ENCODE data around the gene SLC22A13. TPM values are rescaled to one million over a fixed set of nuclear protein-coding genes. Genes with fewer than 3 reads are reported as not detected.

SLC22A13 gene
- total and polyA plus RNA-seq, 2 donors (not counting 3 experiments of a cell fraction or from before 2014, with no cell fraction given) = 0.11 to 0.53 TPM

- H2AFZ ChIP-seq (ENCODE audit: low read depth, low read length) = no peak overlapping the region
- H3K4me2 ChIP-seq (ENCODE audit: insufficient read depth, low read length) = no peak overlapping the region
- TF ChIP-seq FOS (IDR thresholded peaks at IDR 0.05; ENCODE audit: borderline replicate concordance, insufficient read depth, low read length) (no peak), CTCF (IDR thresholded peaks at IDR 0.05; ENCODE audit: extremely low read depth in 1 of 2, insufficient read depth in 1 of 2, low read depth in 1 of 2, low read length in 2 of 2) (no peak), JUN (IDR thresholded peaks at IDR 0.05; ENCODE audit: borderline replicate concordance, insufficient read depth, insufficient read length, low read depth) (no peak), POLR2AphosphoS5 (IDR thresholded peaks at IDR 0.05; ENCODE audit: insufficient read depth, low read depth, low read length) (no peak), EZH2 (IDR thresholded peaks at IDR 0.05; ENCODE audit: borderline replicate concordance, low read depth, low read length, severe bottlenecking) (no peak), MAX (IDR thresholded peaks at IDR 0.05; ENCODE audit: insufficient read depth, insufficient read length) (no peak), GATA2 (IDR thresholded peaks at IDR 0.05; ENCODE audit: insufficient read depth, insufficient read length, low read depth, low read length) (no peak), POLR2A (IDR thresholded peaks at IDR 0.05; ENCODE audit: low read depth, low read length) (no peak), MYC (IDR thresholded peaks at IDR 0.05; ENCODE audit: low read depth, low read length) (no peak)
- BruUV-seq (replicated peaks) = no TSS peak
- no peaks in the 10 kb centered on the region for H3K4me1 ChIP-seq (ENCODE audit: control insufficient read depth, extremely low read depth, insufficient read depth, low read length)
- H3K9me3 ChIP-seq (replicated peaks; ENCODE audit: control insufficient read depth, insufficient read depth, low read length) = no peaks in the 10 kb centered on the region
- no peaks in the 10 kb centered on the region for H3K36me3 ChIP-seq (ENCODE audit: control insufficient read depth in 2 of 2, extremely low read depth in 1 of 2, insufficient read depth in 2 of 2, low read length in 2 of 2)
- no peak overlapping the region for H3K27ac ChIP-seq (ENCODE audit: insufficient read depth, low read depth, low read length)
- FAIRE-seq (no peak), DNase-seq (ENCODE audit: low read depth, low spot score) (no peak)
- intact Hi-C loops (cut with micrococcal nuclease) (no loop called here), dilution Hi-C loops (cut with MboI; ENCODE audit: extremely low pct_ligation_motif_present, low sequenced_read_pairs) (no loop called here)
- no peaks in the 10 kb centered on the region for H3K9me1 ChIP-seq (replicated peaks; ENCODE audit: control insufficient read depth, extremely low read depth, insufficient read depth, low read length)
- H3K79me2 ChIP-seq (ENCODE audit: control insufficient read depth, insufficient read depth, low read length) = no peaks in the 10 kb centered on the region
- no peak overlapping the region for H3K9ac ChIP-seq (replicated peaks; ENCODE audit: extremely low read depth, insufficient read depth, low read length)
- CTCF ChIA-PET = interaction anchor here (1.2 kb wide), 1 partner anchor 75 kb away, joined by 4 read pairs; the partner anchor contains the start of gene XYLB
- POLR2A ChIA-PET = no interaction called here
- H3K4me3 ChIP-seq (replicated peaks in 1 of 3; ENCODE audit: insufficient read depth in 1 of 3, low read depth in 1 of 3, low read length in 3 of 3) = no peak overlapping the region
- H4K20me1 ChIP-seq (replicated peaks; ENCODE audit: control insufficient read depth, extremely low read depth, insufficient read depth, low read length) = no peaks in the 10 kb centered on the region
- H3K27me3 ChIP-seq (ENCODE audit: control insufficient read depth in 2 of 2, insufficient read depth in 2 of 2, low read length in 2 of 2) = no peaks in the 10 kb centered on the region
Observed at GRCh38 chr3:38271553-38271952, 5.9 kb downstream of the SLC22A13 start.

All from endothelial cell of umbilical vein (primary cell).